ENCODE data around the gene HAGHL. TPM values are rescaled to one million over a fixed set of nuclear protein-coding genes. Genes with fewer than 3 reads are reported as not detected.

HAGHL gene
- total and polyA plus RNA-seq, 2 of the 8 experiments (the other 6 are each of a cell fraction or from before 2014, with no cell fraction given), result 26.6 to 26.9 TPM

DNA sequence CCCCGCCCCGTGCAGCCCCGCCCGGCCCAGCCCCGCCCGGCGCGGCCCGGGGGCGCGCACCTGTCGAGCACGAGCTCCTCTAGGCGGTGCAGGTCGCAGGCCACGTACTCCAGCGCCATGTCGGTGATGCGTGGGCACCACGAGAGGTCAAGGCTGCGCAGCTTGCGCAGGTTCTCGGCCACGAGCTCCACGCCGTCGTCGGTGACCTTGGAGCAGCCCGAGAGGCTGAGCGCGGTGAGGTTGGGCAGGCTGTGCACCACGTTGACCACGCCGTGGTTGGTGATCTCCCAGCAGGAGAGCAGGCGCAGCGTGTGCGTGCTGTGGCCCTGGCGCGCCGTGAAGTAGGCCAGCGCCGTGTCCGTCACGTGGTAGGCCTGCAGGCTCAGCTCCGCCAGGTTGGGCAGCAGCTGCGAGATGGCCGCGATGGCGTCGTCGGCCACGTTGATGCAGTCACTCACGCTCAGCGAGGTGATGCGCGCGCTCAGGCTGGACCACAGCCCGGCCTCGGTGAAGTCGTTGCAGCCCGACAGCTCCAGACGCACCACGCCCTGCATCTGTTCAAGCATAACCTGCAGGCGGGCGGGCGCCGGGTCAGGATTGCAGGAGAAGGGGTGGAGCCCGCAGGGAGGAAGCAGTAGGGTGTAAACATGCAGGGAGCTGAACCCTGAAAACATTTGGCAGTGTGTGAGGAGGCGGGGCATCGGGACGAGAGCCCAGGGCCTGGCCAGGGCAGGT, 31.4 kb upstream of the HAGHL start (continued):
- TF ChIP-seq RXRA (IDR thresholded peaks at IDR 0.05; ENCODE audit: insufficient read depth, low read depth, low read length) (no peak), TAF1 (IDR thresholded peaks at IDR 0.05; ENCODE audit: low read depth, low read length) (0 out of 2 replicates have a peak, but pooled peaks have one; percentile 20), TCF12 (IDR thresholded peaks at IDR 0.05; ENCODE audit: low read depth, low read length) (no peak), HDAC2 (IDR thresholded peaks at IDR 0.05; ENCODE audit: borderline replicate concordance in 1 of 2, low read depth in 2 of 2, low read length in 2 of 2) (0 out of 4 replicates have a peak, but pooled peaks of 1 of the 2 experiments have one; percentile 89), SIX5 (IDR thresholded peaks at IDR 0.05; ENCODE audit: low read depth, low read length) (no peak), KDM4A (IDR thresholded peaks at IDR 0.05; ENCODE audit: low read depth, low read length, severe bottlenecking) (peak; percentile 94), JUN (IDR thresholded peaks at IDR 0.05; ENCODE audit: low read depth, low read length) (no peak), SAP30 (IDR thresholded peaks at IDR 0.05; ENCODE audit: insufficient read depth, insufficient replicate concordance, low read length) (no peak), JUND (IDR thresholded peaks at IDR 0.05; ENCODE audit: low read length) (no peak), CEBPB (IDR thresholded peaks at IDR 0.05; ENCODE audit: low read depth, low read length) (no peak), BRCA1 (IDR thresholded peaks at IDR 0.05; ENCODE audit: low read depth, low read length) (no peak), SRF (IDR thresholded peaks at IDR 0.05; ENCODE audit: low read depth, low read length) (no peak), EP300 (IDR thresholded peaks at IDR 0.05; ENCODE audit: borderline replicate concordance in 1 of 2, low read depth in 2 of 2, low read length in 2 of 2) (no peak), GABPA (IDR thresholded peaks at IDR 0.05; ENCODE audit: borderline replicate concordance, insufficient read depth, low read length) (0 out of 2 replicates have a peak, but pooled peaks have one; percentile 57), EZH2 (IDR thresholded peaks at IDR 0.05; ENCODE audit: low read depth, low read length, severe bottlenecking) (no peak), POLR2AphosphoS5 (IDR thresholded peaks at IDR 0.05; ENCODE audit: low read depth, low read length) (no peak; the same call in 1 of the 2 replicates), CBX8 (IDR thresholded peaks at IDR 0.05; ENCODE audit: borderline replicate concordance, low read depth, low read length) (no peak)
- TF ChIP-seq, protein P1, sequence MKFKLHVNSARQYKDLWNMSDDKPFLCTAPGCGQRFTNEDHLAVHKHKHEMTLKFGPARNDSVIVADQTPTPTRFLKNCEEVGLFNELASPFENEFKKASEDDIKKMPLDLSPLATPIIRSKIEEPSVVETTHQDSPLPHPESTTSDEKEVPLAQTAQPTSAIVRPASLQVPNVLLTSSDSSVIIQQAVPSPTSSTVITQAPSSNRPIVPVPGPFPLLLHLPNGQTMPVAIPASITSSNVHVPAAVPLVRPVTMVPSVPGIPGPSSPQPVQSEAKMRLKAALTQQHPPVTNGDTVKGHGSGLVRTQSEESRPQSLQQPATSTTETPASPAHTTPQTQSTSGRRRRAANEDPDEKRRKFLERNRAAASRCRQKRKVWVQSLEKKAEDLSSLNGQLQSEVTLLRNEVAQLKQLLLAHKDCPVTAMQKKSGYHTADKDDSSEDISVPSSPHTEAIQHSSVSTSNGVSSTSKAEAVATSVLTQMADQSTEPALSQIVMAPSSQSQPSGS (IDR thresholded peaks at IDR 0.05; ENCODE audit: low read length), result no peak
- TF ChIP-seq, protein P2, sequence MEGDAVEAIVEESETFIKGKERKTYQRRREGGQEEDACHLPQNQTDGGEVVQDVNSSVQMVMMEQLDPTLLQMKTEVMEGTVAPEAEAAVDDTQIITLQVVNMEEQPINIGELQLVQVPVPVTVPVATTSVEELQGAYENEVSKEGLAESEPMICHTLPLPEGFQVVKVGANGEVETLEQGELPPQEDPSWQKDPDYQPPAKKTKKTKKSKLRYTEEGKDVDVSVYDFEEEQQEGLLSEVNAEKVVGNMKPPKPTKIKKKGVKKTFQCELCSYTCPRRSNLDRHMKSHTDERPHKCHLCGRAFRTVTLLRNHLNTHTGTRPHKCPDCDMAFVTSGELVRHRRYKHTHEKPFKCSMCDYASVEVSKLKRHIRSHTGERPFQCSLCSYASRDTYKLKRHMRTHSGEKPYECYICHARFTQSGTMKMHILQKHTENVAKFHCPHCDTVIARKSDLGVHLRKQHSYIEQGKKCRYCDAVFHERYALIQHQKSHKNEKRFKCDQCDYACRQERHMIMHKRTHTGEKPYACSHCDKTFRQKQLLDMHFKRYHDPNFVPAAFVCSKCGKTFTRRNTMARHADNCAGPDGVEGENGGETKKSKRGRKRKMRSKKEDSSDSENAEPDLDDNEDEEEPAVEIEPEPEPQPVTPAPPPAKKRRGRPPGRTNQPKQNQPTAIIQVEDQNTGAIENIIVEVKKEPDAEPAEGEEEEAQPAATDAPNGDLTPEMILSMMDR (IDR thresholded peaks at IDR 0.05; ENCODE audit: control extremely low read depth in 1 of 3, insufficient read depth in 1 of 3, low read depth in 1 of 3, low read length in 3 of 3), result no peak

Measured in H1 (cell line).